ENCODE data around the gene COL6A1.

- TF ChIP-seq SPI1 (IDR thresholded peaks at IDR 0.05; ENCODE audit: borderline replicate concordance, low read depth) (no peak), POLR2AphosphoS5 (IDR thresholded peaks at IDR 0.05; ENCODE audit: low read depth) (no peak), REST (IDR thresholded peaks at IDR 0.05; ENCODE audit: insufficient replicate concordance, low read depth) (no peak)
- TF ChIP-seq, protein P1, sequence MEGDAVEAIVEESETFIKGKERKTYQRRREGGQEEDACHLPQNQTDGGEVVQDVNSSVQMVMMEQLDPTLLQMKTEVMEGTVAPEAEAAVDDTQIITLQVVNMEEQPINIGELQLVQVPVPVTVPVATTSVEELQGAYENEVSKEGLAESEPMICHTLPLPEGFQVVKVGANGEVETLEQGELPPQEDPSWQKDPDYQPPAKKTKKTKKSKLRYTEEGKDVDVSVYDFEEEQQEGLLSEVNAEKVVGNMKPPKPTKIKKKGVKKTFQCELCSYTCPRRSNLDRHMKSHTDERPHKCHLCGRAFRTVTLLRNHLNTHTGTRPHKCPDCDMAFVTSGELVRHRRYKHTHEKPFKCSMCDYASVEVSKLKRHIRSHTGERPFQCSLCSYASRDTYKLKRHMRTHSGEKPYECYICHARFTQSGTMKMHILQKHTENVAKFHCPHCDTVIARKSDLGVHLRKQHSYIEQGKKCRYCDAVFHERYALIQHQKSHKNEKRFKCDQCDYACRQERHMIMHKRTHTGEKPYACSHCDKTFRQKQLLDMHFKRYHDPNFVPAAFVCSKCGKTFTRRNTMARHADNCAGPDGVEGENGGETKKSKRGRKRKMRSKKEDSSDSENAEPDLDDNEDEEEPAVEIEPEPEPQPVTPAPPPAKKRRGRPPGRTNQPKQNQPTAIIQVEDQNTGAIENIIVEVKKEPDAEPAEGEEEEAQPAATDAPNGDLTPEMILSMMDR (IDR thresholded peaks at IDR 0.05; ENCODE audit: insufficient read depth, low read length): no peak
Measured at GRCh38 chr21:45977396-45977795, 4.2 kb upstream of the COL6A1 start.
